ENCODE data around the gene ARSI. TPM values are rescaled to one million over a fixed set of nuclear protein-coding genes. Genes with fewer than 3 reads are reported as not detected.

The ARSI gene
- total and polyA plus RNA-seq, 2 donors (not counting 3 experiments of a cell fraction or from before 2014, with no cell fraction given), result 0.17 to 0.20 TPM

DNA sequence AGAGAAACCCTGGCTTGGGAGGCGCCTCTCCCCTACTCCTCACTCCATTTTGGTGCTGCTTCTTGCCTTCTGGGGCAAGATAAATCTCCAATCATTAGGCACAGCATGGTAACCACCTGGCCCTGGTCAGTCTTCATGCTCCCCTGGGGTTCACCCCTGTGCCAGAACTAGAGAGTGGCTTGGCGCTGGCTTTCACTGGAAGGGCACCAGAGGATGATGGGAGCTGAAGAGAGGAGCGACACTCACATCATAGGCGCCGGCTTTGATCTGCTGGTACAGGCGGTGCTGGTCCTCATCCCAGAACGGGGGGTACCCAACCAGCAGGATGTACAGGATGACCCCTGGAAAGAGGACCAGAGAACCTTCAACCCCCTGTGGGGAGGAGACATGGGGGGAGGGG, 51.2 kb downstream of the ARSI start:
- no peak overlapping the region for H3K4me2 ChIP-seq (ENCODE audit: insufficient read depth, low read length)
- H2AFZ ChIP-seq (ENCODE audit: low read depth, low read length), result no peak overlapping the region
- no peaks in the 10 kb centered on the region for H3K4me1 ChIP-seq (ENCODE audit: control insufficient read depth, extremely low read depth, insufficient read depth, low read length)
- H3K9ac ChIP-seq (replicated peaks; ENCODE audit: extremely low read depth, insufficient read depth, low read length), result no peak overlapping the region
- no peaks in the 10 kb centered on the region for H3K9me3 ChIP-seq (replicated peaks; ENCODE audit: control insufficient read depth, insufficient read depth, low read length)
- dilution Hi-C loops (cut with MboI; ENCODE audit: extremely low pct_ligation_motif_present, low sequenced_read_pairs) (no loop called here), intact Hi-C loops (cut with micrococcal nuclease) (no loop called here)
- no peak for DNase-seq (ENCODE audit: low read depth, low spot score)
- no peaks in the 10 kb centered on the region for H4K20me1 ChIP-seq (replicated peaks; ENCODE audit: control insufficient read depth, extremely low read depth, insufficient read depth, low read length)
- no peaks in the 10 kb centered on the region for H3K27me3 ChIP-seq (ENCODE audit: control insufficient read depth in 2 of 2, insufficient read depth in 2 of 2, low read length in 2 of 2)
- no peak overlapping the region for H3K27ac ChIP-seq (ENCODE audit: insufficient read depth, low read depth, low read length)
- no peaks in the 10 kb centered on the region for H3K36me3 ChIP-seq (ENCODE audit: control insufficient read depth in 2 of 2, extremely low read depth in 1 of 2, insufficient read depth in 2 of 2, low read length in 2 of 2)
- BruUV-seq (replicated peaks), result no TSS peak
- POLR2A ChIA-PET, result no interaction called here
- FAIRE-seq, result no peak
- H3K79me2 ChIP-seq (ENCODE audit: control insufficient read depth, insufficient read depth, low read length), result no peaks in the 10 kb centered on the region
- CTCF ChIA-PET, result interaction anchor here (1.3 kb wide), 1 partner anchor 13 kb away, joined by 3 read pairs; no protein-coding TSS in a partner anchor
- H3K4me3 ChIP-seq (replicated peaks in 1 of 3; ENCODE audit: insufficient read depth in 1 of 3, low read depth in 1 of 3, low read length in 3 of 3), result no peak overlapping the region
- TF ChIP-seq, protein P1, sequence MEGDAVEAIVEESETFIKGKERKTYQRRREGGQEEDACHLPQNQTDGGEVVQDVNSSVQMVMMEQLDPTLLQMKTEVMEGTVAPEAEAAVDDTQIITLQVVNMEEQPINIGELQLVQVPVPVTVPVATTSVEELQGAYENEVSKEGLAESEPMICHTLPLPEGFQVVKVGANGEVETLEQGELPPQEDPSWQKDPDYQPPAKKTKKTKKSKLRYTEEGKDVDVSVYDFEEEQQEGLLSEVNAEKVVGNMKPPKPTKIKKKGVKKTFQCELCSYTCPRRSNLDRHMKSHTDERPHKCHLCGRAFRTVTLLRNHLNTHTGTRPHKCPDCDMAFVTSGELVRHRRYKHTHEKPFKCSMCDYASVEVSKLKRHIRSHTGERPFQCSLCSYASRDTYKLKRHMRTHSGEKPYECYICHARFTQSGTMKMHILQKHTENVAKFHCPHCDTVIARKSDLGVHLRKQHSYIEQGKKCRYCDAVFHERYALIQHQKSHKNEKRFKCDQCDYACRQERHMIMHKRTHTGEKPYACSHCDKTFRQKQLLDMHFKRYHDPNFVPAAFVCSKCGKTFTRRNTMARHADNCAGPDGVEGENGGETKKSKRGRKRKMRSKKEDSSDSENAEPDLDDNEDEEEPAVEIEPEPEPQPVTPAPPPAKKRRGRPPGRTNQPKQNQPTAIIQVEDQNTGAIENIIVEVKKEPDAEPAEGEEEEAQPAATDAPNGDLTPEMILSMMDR (IDR thresholded peaks at IDR 0.05; ENCODE audit: extremely low read depth in 1 of 2, insufficient read depth in 1 of 2, low read depth in 1 of 2, low read length in 2 of 2), result no peak
- TF ChIP-seq, protein P2, sequence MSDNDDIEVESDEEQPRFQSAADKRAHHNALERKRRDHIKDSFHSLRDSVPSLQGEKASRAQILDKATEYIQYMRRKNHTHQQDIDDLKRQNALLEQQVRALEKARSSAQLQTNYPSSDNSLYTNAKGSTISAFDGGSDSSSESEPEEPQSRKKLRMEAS (IDR thresholded peaks at IDR 0.05; ENCODE audit: insufficient read depth, insufficient read length), result no peak
- no peak for TF ChIP-seq GATA2 (IDR thresholded peaks at IDR 0.05; ENCODE audit: insufficient read depth, insufficient read length, low read depth, low read length)
- TF ChIP-seq MYC (IDR thresholded peaks at IDR 0.05; ENCODE audit: low read depth, low read length), result no peak
- no peak for TF ChIP-seq POLR2AphosphoS5 (IDR thresholded peaks at IDR 0.05; ENCODE audit: insufficient read depth, low read depth, low read length)
- TF ChIP-seq EZH2 (IDR thresholded peaks at IDR 0.05; ENCODE audit: borderline replicate concordance, low read depth, low read length, severe bottlenecking), result no peak
- TF ChIP-seq FOS (IDR thresholded peaks at IDR 0.05; ENCODE audit: borderline replicate concordance, insufficient read depth, low read length), result no peak
- TF ChIP-seq JUN (IDR thresholded peaks at IDR 0.05; ENCODE audit: borderline replicate concordance, insufficient read depth, insufficient read length, low read depth), result no peak
- TF ChIP-seq POLR2A (IDR thresholded peaks at IDR 0.05; ENCODE audit: low read depth, low read length), result no peak
- no peaks in the 10 kb centered on the region for H3K9me1 ChIP-seq (replicated peaks; ENCODE audit: control insufficient read depth, extremely low read depth, insufficient read depth, low read length)

Measured in endothelial cell of umbilical vein (primary cell).